ENCODE results near the gene TBCD. TPM values are rescaled to one million over a fixed set of nuclear protein-coding genes. Genes with fewer than 3 reads are reported as not detected.

TBCD gene
- total RNA-seq, 2 experiments from 2014 or later = 87.8 to 145 TPM

DNA sequence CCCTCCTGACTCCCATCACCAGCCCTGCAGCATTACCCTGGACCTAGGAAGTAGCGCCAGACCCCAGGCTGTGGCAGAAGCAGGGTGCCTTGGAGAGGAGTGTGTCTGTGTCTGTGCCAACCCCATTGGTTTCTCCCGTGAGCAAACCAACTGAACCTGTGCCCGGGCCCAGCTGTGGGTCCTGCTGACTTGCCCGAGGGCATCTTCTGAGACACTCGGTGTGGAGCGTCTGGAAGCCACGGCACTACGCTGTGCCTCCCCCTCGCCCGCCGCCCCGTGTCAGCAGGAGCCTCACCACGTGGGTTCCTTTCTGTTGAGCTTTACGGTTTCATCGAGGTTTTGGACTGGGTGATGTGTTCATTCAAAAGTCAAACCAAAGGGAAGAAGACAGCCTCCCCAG is 60.2 kb downstream of the TBCD start:
- H2AFZ ChIP-seq (ENCODE audit: low read length) = no peak overlapping the region
- no peak overlapping the region for H3K4me2 ChIP-seq (ENCODE audit: low read length)
- H3K9me3 ChIP-seq (ENCODE audit: low read length) = no peaks in the 10 kb centered on the region
- TF ChIP-seq, protein P1, sequence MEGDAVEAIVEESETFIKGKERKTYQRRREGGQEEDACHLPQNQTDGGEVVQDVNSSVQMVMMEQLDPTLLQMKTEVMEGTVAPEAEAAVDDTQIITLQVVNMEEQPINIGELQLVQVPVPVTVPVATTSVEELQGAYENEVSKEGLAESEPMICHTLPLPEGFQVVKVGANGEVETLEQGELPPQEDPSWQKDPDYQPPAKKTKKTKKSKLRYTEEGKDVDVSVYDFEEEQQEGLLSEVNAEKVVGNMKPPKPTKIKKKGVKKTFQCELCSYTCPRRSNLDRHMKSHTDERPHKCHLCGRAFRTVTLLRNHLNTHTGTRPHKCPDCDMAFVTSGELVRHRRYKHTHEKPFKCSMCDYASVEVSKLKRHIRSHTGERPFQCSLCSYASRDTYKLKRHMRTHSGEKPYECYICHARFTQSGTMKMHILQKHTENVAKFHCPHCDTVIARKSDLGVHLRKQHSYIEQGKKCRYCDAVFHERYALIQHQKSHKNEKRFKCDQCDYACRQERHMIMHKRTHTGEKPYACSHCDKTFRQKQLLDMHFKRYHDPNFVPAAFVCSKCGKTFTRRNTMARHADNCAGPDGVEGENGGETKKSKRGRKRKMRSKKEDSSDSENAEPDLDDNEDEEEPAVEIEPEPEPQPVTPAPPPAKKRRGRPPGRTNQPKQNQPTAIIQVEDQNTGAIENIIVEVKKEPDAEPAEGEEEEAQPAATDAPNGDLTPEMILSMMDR (conservative IDR thresholded peaks at IDR 0.05; ENCODE audit: low read length) = no peak
- TF ChIP-seq EZH2phosphoT487 (IDR thresholded peaks at IDR 0.05; ENCODE audit: borderline replicate concordance, low read depth, low read length) = no peak
- no TSS peak for BruUV-seq (replicated peaks)
- H3K4me1 ChIP-seq (ENCODE audit: insufficient read depth, low read length, poor library complexity, severe bottlenecking) = no peaks in the 10 kb centered on the region
- POLR2A ChIA-PET = no interaction called here
- H3K27ac ChIP-seq (ENCODE audit: low read depth, low read length, poor library complexity, severe bottlenecking) = no peak overlapping the region
- intact Hi-C loops (cut with micrococcal nuclease; ENCODE audit: unreplicated experiment) = no loop called here
- peaks cover 67% of the 10 kb centered on the region for H3K36me3 ChIP-seq (ENCODE audit: insufficient read depth, low read length)
- no peaks in the 10 kb centered on the region for H3K79me2 ChIP-seq (ENCODE audit: insufficient read depth, low read depth, low read length)
- H4K20me1 ChIP-seq (ENCODE audit: insufficient read depth, low read length) = no peaks in the 10 kb centered on the region
- H3K9me2 ChIP-seq (ENCODE audit: insufficient read depth, low read length) = no peaks in the 10 kb centered on the region
- CTCF ChIA-PET (ENCODE audit: unreplicated experiment) = no interaction called here
- no peak overlapping the region for H3K4me3 ChIP-seq (ENCODE audit: low read depth, low read length, poor library complexity, severe bottlenecking)
- DNase-seq (ENCODE audit: low spot score) = no peak

DNA sequence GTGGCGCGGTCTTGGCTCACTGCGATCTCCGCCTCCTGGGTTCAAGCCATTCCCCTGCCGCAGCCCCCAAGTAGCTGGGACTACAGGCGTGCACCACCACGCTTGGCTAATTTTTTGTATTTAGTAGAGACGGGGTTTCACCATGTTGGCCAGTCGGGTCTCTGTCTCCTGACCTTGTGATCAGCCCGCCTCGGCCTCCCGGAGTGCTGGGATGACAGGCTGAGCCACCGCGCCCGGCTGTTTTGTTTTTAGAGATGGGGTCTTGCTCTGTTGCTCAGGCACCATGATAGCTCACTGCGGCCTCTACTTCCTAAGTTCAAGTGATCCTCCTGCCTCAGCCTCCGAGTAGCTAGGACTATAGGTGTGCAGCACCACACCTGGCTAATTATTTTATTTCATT is 60.7 kb downstream of the TBCD start:
- Histone ChIP-seq H3K9me2 (ENCODE audit: insufficient read depth, low read length) (no peaks in the 10 kb centered on the region), H3K27ac (ENCODE audit: low read depth, low read length, poor library complexity, severe bottlenecking) (no peak overlapping the region), H3K79me2 (ENCODE audit: insufficient read depth, low read depth, low read length) (no peaks in the 10 kb centered on the region), H3K9me3 (ENCODE audit: low read length) (no peaks in the 10 kb centered on the region), H2AFZ (ENCODE audit: low read length) (no peak overlapping the region), H3K4me1 (ENCODE audit: insufficient read depth, low read length, poor library complexity, severe bottlenecking) (no peaks in the 10 kb centered on the region), H4K20me1 (ENCODE audit: insufficient read depth, low read length) (no peaks in the 10 kb centered on the region), H3K4me3 (ENCODE audit: low read depth, low read length, poor library complexity, severe bottlenecking) (no peak overlapping the region), H3K4me2 (ENCODE audit: low read length) (no peak overlapping the region), H3K36me3 (ENCODE audit: insufficient read depth, low read length) (peaks cover 67% of the 10 kb centered on the region)
- no peak for DNase-seq (ENCODE audit: low spot score)
- no TSS peak for BruUV-seq (replicated peaks)
- CTCF ChIA-PET (ENCODE audit: unreplicated experiment) = no interaction called here
- POLR2A ChIA-PET = no interaction called here
- TF ChIP-seq, protein P1 (conservative IDR thresholded peaks at IDR 0.05; ENCODE audit: low read length) = no peak
- no peak for TF ChIP-seq EZH2phosphoT487 (IDR thresholded peaks at IDR 0.05; ENCODE audit: borderline replicate concordance, low read depth, low read length)
- intact Hi-C loops (cut with micrococcal nuclease; ENCODE audit: unreplicated experiment) = no loop called here

DNA sequence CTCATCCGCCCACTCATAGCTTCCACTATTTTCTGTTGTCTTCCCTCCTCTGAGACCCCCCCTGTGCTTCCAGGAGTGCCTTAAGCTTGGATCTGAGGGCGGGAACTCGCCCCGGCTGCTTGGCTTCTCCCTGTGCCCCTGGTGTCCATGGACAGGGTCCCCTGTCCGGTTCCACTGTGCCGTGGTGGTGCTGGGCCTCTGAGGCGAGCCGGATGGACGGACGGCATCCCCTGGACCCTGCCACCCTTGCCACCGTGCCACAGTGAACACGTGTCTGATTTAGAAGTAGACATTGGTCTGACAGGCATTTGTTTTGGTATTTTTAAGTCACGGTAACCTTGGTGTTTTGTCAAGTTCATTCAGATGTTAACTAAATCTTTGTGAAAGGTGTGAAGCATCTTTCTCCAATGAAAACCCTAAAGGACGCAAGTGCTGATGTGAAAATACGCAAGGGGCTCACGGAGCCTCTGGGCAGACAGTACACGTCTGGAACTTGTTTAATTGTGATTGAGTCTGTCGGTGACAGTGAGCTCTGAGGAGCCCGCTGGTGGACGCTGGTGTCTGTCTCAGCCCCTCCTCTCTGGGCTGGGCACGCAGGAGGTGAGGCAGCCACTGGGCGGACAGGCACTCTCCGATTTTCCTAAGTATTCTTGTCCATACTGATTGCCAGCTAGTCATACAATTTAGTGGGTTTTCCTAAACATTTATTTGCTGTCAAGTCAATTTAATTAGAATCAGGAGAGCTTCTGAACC is 61.6 kb downstream of the TBCD start:
- H3K9me3 ChIP-seq (ENCODE audit: low read length) = no peaks in the 10 kb centered on the region
- no peak for TF ChIP-seq EZH2phosphoT487 (IDR thresholded peaks at IDR 0.05; ENCODE audit: borderline replicate concordance, low read depth, low read length)
- TF ChIP-seq, protein P1 (conservative IDR thresholded peaks at IDR 0.05; ENCODE audit: low read length) = no peak
- no peaks in the 10 kb centered on the region for H4K20me1 ChIP-seq (ENCODE audit: insufficient read depth, low read length)
- no peak for DNase-seq (ENCODE audit: low spot score)
- H3K4me2 ChIP-seq (ENCODE audit: low read length) = no peak overlapping the region
- intact Hi-C loops (cut with micrococcal nuclease; ENCODE audit: unreplicated experiment) = no loop called here
- H3K4me3 ChIP-seq (ENCODE audit: low read depth, low read length, poor library complexity, severe bottlenecking) = no peak overlapping the region
- H3K4me1 ChIP-seq (ENCODE audit: insufficient read depth, low read length, poor library complexity, severe bottlenecking) = no peaks in the 10 kb centered on the region
- H3K79me2 ChIP-seq (ENCODE audit: insufficient read depth, low read depth, low read length) = no peaks in the 10 kb centered on the region
- ChIA-PET CTCF (ENCODE audit: unreplicated experiment) (no interaction called here), POLR2A (no interaction called here)
- peaks cover 70% of the 10 kb centered on the region for H3K36me3 ChIP-seq (ENCODE audit: insufficient read depth, low read length)
- no peak overlapping the region for H3K27ac ChIP-seq (ENCODE audit: low read depth, low read length, poor library complexity, severe bottlenecking)
- no peaks in the 10 kb centered on the region for H3K9me2 ChIP-seq (ENCODE audit: insufficient read depth, low read length)
- no peak overlapping the region for H2AFZ ChIP-seq (ENCODE audit: low read length)
- BruUV-seq (replicated peaks) = no TSS peak

Measured in OCI-LY7 (cell line).